NB4 (cell line): ENCODE results near the gene MACROD2.

Experiments used
- DNase-seq: peaks from one replicate; pipeline ENCODE4 v3.0.0; 2010; ENCODE audit warnings: low read depth
- H3K4me3 ChIP-seq: one replicate; pipeline ENCODE4 v1.5.1; 2011; ENCODE audit warnings: mild to moderate bottlenecking, low read depth, low read length, moderate library complexity
- CTCF ChIP-seq: IDR thresholded peaks from one replicate; pipeline ENCODE4 v1.5.1; 2012; ENCODE audit warnings: low read depth, low read length
- MYC ChIP-seq: IDR thresholded peaks from 2 replicates; pipeline ENCODE4 v1.6.1; 2011; ENCODE audit warnings: low read depth, low read length
- POLR2A ChIP-seq: IDR thresholded peaks from 2 replicates; pipeline ENCODE4 v1.6.1; 2011; ENCODE audit warnings: mild to moderate bottlenecking; ENCODE audit not compliant: insufficient read length; ENCODE audit errors: extremely low read depth
- TF ChIP-seq, protein P1 (sequence below): IDR thresholded peaks from 2 replicates; pipeline ENCODE4 v1.6.1; 2011; ENCODE audit warnings: low read depth, low read length

MACROD2 gene

GRCh38 chr20:14193443-14193842 lies 198.1 kb downstream of the MACROD2 start:
- no peak overlapping the region for H3K4me3 ChIP-seq
- no peak for DNase-seq
- TF ChIP-seq CTCF (no peak), MYC (no peak), POLR2A (no peak)
- TF ChIP-seq, protein P1, sequence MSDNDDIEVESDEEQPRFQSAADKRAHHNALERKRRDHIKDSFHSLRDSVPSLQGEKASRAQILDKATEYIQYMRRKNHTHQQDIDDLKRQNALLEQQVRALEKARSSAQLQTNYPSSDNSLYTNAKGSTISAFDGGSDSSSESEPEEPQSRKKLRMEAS = no peak

GRCh38 chr20:14193885-14194284 lies 198.6 kb downstream of the MACROD2 start:
- H3K4me3 ChIP-seq = no peak overlapping the region
- DNase-seq = peak; percentile 6
- no peak for TF ChIP-seq CTCF
- TF ChIP-seq MYC = no peak
- no peak for TF ChIP-seq POLR2A
- TF ChIP-seq, protein P1 = no peak

GRCh38 chr20:14197097-14197496 lies 201.8 kb downstream of the MACROD2 start:
- no peak overlapping the region for H3K4me3 ChIP-seq
- DNase-seq = no peak
- TF ChIP-seq POLR2A = no peak
- no peak for TF ChIP-seq CTCF
- TF ChIP-seq, protein P1 = no peak
- TF ChIP-seq MYC = no peak

DNA sequence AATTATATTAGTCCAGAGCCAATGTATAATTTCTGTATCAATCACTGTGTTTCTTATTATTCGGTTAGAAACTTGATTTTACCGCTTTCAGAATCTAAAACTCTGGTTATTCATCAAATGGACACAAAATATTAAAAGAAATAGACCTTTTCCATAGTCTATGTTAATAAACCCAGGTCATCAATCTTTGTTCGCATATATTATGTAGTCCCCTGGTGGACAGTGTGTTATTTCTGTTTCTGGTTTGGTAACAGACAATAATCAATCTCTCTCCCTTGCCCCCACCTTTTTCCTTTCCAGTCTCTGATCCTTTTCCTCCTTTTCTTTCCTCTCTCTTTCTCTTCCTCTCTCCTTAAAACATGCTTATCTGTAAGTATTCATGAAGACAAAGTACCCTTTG lies 203.1 kb downstream of the MACROD2 start:
- no peak for TF ChIP-seq POLR2A
- TF ChIP-seq, protein P1 = no peak
- no peak for TF ChIP-seq CTCF
- H3K4me3 ChIP-seq = no peak overlapping the region
- DNase-seq = no peak

- TF ChIP-seq MYC (no peak), POLR2A (no peak), CTCF (no peak)
- TF ChIP-seq, protein P1 = no peak
- no peak for DNase-seq
- H3K4me3 ChIP-seq = no peak overlapping the region
These were observed 203.8 kb downstream of the MACROD2 start for GRCh38 chr20:14199111-14199510.

DNA sequence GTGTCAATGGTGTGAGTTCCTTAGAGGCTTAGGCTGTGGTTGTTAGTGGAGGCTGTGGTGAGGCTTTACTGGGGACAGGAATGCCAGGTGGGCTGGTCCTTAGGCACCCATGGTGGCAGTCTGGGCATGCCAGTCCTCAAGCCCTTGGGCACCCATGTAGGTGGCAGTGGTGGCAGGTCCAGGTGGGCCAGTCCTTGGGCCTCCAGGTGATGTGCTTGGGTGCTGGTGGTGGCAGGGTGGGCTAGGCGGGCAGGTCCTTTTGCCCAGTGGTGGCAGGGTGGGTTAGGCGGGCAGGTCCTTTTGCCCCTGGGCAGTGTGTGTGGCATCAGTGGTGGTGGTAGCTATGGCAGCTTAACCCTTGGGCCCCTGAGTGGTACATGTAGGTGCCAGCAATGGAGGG lies 208.3 kb downstream of the MACROD2 start:
- DNase-seq = no peak
- H3K4me3 ChIP-seq = no peak overlapping the region
- TF ChIP-seq POLR2A (no peak), CTCF (no peak)
- TF ChIP-seq, protein P1 = no peak
